ENCODE results near the gene SNX25.
"Not testable (repeated sequence)": the region's sequence is repeated elsewhere in the genome, so short reads cannot be mapped to it uniquely, and the experiment has no call there.

Gene SNX25

GRCh38 chr4:185205073-185205472 lies 4.3 kb upstream of the SNX25 start:
- DNase-seq, result not testable (repeated sequence)

- no peak for DNase-seq
Observed at GRCh38 chr4:185205697-185206342, 3.6 kb upstream of the SNX25 start.

DNA sequence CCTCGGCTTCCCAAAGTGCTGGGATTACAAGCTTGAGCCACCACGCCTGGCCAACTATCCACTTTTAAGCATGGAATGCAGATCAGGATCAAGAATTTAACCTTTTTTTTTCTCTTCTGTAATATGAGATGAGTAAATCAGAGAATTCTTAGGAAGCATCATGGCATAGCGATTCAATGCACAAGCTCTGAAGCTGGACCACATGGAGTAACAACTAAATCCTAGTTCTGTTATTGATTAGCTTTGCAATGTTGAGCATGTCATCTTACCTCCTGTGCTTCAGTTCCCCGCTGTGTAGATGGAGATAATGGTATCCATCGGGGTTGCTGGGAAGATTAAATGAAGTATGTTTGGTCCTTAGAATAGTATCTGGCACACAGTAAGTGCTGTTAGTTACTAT lies 1.9 kb upstream of the SNX25 start:
- no peak for DNase-seq

GRCh38 chr4:185209852-185210101 lies 379 bp downstream of the SNX25 start:
- not testable (repeated sequence) for DNase-seq

GRCh38 chr4:185210102-185210981 lies 944 bp downstream of the SNX25 start:
- DNase-seq, result no peak

GRCh38 chr4:185211035-185211434 lies 1.6 kb downstream of the SNX25 start:
- DNase-seq, result no peak

DNA sequence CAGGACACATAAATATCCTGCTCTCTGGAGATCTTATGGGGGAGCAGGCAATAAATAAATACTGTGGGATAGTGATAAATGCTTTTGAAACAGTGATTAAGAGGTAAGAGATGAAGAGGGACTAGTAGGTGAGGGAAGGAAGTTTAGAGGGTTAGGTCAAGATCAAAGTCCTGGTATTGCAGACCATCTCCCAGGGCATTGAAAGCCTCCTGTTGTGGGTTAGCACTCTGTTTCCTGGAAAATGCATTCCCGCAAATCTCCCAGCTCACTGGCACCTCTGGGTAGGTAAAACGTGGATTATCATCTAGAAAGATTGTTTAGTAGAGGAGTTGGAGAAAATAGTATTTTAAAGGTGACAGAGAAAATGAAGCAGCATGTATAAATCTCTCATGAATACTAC lies 2.2 kb downstream of the SNX25 start:
- DNase-seq, result no peak

GRCh38 chr4:185212581-185212980 lies 3.2 kb downstream of the SNX25 start:
- no peak for DNase-seq

DNA sequence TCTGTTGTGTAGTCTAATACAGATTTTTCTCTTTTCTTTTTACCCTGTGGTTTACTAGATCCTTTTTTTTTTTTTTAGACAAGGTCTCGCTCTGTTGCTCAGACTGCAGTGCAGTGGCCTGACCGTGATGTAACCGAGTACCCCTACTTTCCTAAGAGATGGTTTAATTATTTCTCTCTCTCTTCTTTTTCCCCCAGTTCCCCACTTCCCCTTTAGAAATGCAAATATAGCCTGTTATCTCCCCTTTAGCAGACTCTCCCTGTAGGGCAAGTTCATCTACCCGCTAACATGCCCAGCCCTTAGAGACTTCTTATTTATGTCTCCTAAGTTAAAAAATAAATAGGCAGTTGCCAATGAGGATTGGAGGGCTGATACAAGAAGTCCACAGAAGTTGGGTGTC lies 4.5 kb downstream of the SNX25 start:
- no peak for DNase-seq

DNA sequence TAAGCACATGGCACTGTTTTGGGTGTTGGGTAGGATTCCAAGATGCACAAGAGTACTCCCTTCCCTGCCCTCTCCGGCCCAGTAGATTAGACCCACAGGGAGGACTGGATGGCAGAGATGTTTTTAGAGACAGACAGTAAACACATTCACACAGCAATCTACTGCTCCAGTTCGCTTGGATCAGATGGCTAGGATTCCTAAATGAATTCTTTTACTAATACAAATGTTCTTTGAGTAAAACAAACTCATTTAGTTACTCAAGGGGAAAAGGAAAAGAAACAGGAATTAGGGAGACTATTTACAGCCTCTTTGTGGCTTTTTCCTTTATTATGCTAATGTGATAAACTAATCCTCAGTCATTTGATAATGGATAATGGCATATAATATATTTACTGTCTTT lies 5.9 kb downstream of the SNX25 start:
- no peak for DNase-seq

- no peak for DNase-seq
Observed at GRCh38 chr4:185217408-185217975, 8.1 kb downstream of the SNX25 start.

DNA sequence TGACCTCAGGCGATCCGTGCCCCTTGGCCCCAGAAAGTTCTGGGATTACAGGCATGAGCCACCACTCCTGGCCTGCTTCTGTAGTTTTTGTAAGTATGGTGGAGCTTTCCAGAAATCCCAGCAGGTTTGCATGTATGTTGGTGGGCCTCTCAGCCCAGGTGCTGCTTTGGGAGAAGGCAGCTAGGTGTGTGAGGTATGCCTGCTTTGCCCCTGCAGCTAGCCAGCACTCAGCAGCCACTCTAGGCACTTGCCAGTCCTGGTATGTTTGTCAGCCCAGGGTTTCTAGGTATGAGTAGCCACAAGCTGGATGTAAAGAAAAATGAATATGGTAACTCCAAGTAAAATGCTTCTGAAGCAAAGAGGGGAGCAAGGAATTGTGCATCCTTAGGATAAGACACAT lies 8.9 kb downstream of the SNX25 start:
- no peak for DNase-seq

- DNase-seq, result no peak
Observed at GRCh38 chr4:185219551-185220344, 10.3 kb downstream of the SNX25 start.

DNA sequence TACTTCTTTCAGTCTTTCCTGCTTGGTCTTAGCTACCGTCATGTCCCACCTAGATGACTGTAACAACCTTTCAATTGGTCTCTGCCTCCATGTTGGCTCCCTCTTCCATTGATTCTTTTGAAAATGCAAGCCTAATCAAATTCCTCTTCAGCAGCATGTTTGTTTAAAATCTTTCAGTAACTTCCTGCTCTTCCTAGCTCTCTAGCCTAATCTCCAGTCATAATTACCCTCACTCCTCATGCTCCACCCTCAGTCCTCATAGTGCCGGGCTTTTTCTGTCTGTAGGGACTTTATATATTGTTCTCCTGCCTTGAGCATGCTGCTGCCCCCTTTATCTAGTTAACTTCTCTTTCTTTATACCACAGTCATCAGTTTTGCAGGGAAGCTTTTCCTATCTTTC lies 12.1 kb downstream of the SNX25 start:
- no peak for DNase-seq

GRCh38 chr4:185221912-185222311 lies 12.5 kb downstream of the SNX25 start:
- no peak for DNase-seq

GRCh38 chr4:185222598-185222997 lies 13.2 kb downstream of the SNX25 start:
- no peak for DNase-seq

GRCh38 chr4:185224597-185224996 lies 15.2 kb downstream of the SNX25 start:
- no peak for DNase-seq

DNA sequence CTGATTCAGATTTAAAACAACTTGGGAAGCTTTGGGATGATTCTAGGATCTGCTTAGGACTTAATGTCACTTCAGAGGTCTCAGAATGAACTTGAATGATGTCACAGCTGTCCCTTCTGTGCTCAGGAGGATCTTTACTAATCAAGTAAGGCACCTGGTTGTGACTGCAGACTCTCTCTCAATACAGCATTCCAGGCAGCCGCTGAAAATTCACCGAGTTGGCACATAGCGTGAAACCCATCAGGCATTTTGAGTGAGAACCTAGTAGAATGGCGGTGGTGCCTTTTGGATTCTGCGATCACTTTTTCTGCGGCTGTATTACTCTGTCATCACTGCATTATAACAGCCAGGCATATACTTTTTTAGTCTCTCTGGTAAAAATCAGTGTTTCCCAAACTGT lies 16.5 kb downstream of the SNX25 start:
- no peak for DNase-seq

DNA sequence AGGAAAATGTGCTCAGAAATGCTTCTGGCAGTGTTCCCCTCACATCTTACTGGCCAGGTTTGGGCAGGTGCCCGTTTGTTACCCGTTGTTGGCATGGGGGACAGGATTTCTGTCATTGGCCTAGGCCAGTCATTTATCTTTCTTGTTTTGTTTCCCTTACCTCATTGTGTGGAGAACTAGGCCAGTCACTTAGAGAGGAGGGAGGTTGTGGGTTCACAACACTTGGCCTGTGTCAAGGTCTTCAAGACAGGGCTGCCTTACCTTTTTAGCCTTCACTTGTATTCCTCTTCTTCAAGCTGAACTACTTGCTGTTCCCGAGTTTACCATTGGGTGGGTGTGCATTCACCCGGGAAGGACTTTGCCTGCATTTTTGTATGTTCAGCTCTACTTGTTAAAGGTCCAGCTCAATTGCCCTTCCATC lies 17.7 kb downstream of the SNX25 start:
- no peak for DNase-seq

GRCh38 chr4:185227713-185228278 lies 18.4 kb downstream of the SNX25 start:
- no peak for DNase-seq

DNA sequence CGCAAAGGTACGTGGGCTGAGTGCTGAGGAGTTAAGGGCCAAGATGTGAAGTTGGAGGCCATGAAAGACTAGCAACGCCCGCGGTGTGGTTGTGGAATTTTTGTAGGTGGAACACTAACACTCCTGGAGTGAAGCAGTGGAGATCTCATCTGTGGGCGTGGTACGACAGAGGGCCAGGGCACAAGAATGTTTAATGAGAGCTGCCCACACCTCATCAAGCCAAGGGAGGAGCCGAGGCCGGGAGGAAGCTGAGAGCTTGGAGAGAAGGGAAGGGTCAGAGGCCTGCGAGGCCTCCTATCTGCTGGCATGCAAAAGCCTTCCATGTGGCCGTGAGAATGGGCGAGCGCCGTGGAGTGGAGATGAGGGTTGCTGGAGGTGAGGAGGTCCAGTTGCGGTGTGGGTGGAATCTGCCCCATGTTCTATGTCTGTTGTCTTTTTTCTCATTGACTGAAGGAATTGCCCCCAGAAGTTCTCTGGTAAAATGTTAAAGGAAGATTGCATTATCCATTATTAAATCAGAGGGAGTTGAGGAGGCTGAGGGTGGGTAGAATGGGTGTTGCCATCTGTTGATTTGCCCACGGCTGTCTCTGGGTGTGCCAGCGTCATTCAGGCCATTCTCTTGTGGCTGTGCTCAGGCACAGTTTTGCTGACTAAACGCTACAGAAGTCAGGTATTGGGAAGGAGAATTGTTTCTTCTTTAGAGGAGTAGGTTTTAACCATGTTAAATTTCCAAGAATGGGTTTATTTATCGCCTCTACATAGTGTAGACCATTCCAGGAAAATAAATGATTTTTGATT lies 19.8 kb downstream of the SNX25 start:
- no peak for DNase-seq

DNA sequence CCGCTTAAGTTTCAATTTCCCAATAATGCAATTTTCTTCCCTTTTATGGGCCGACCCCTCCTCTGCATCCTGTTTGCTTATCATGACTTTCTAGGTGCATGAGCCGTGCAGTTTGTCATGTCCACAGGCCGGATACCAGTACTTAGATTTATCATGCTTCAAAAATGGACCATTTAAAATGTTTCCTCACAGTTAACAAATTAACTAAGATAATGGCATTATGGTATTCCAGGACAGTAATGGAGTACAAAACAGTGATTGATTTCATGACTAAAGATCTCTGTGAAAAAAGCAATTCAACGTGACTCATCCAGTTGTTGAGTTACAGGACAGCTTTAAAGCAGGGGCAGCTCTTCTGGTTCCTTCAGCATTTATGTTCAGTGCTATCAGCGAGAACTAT lies 23.0 kb downstream of the SNX25 start:
- no peak for DNase-seq

All from NCI-H1694 (cell line).